Testis (tissue), 2 donors: ENCODE data around the gene CPXM1.

Source experiments
- CTCF ChIP-seq, 3 experiments: fragments of 450-650 bp in 2 of 3; fragments of 200-600 bp in 1 of 3; sonication (generic) in 1 of 3; IDR thresholded peaks; one replicate each; pipeline ENCODE4 v1.5.1; 2016 to 2019; ENCODE audit warnings: antibody characterized with exemption in 3 of 3, mild to moderate bottlenecking in 2 of 3, moderate library complexity in 1 of 3
- POLR2A ChIP-seq: fragments of 450-650 bp; IDR thresholded peaks from one replicate; pipeline ENCODE4 v1.6.1; 2017; ENCODE audit warnings: antibody characterized with exemption, mild to moderate bottlenecking, moderate library complexity

- TF ChIP-seq CTCF (IDR thresholded peaks at IDR 0.05) (no peak), POLR2A (no peak)
Observed at GRCh38 chr20:2846698-2847097, 46.3 kb upstream of the CPXM1 start.
